B cell (primary cell): ENCODE data around the gene ASGR2. TPM values are rescaled to one million over a fixed set of nuclear protein-coding genes. Genes with fewer than 3 reads are reported as not detected.

Experiments
- ATAC-seq: fragments of 200-7000 bp; cut with Tn5 transposase; one replicate; pipeline ENCODE4 v1.10.0; 2021; ENCODE audit warnings: low read depth, mild to moderate bottlenecking, moderate number of reproducible peaks, moderate library complexity
- CTCF ChIA-PET: fragments of 350-600 bp; sonication (Branson Sonifier 250); formaldehyde crosslinking; loops from one replicate; lab custom pipeline; 2021; ENCODE audit warnings: antibody characterized with exemption, inconsistent platforms; lab: Charles Lee
- POLR2A ChIA-PET: fragments of 350-600 bp; sonication (Branson Sonifier 250); formaldehyde crosslinking; loops from one replicate; lab custom pipeline; 2021; ENCODE audit warnings: antibody characterized with exemption; lab: Charles Lee
- DNase-seq: peaks from one replicate; pipeline ENCODE4 v3.0.0; 2013
- H2AFZ ChIP-seq: 2 replicates; pipeline ENCODE4 v1.6.1; 2012; ENCODE audit warnings: mild to moderate bottlenecking, low read depth, low read length; ENCODE audit not compliant: insufficient read depth, poor library complexity, severe bottlenecking
- H3K27ac ChIP-seq, 2 donors: 1 replicate in 1 of 2; 2 replicates in 1 of 2; pipeline ENCODE4 v1.5.1; 2012 to 2013; ENCODE audit warnings: low read length in 2 of 2, mild to moderate bottlenecking in 2 of 2, moderate library complexity in 1 of 2
- H3K27me3 ChIP-seq, 4 experiments: fragments of 200-600 bp in 1 of 4; sonication (generic) in 1 of 4; replicated peaks in 1 of 4; 1 replicate in 2 of 4; 2 replicates in 2 of 4; pipeline versions ENCODE4 v1.6.1 to v1.7.0; 2013 to 2016; ENCODE audit warnings: low read length in 3 of 4, mild to moderate bottlenecking in 2 of 4, mixed read lengths in 1 of 4, moderate library complexity in 1 of 4; ENCODE audit not compliant: insufficient read depth in 4 of 4, control insufficient read depth in 3 of 4; ENCODE audit errors: control extremely low read depth in 1 of 4
- H3K36me3 ChIP-seq, 2 experiments: replicated peaks in 1 of 2; 1 replicate in 1 of 2; 2 replicates in 1 of 2; pipeline versions ENCODE4 v1.6.1 to v1.7.1; 2013; ENCODE audit warnings: low read length in 1 of 2; ENCODE audit not compliant: insufficient read depth in 2 of 2, control insufficient read depth in 1 of 2; ENCODE audit errors: control extremely low read depth in 1 of 2, extremely low read depth in 1 of 2
- H3K4me1 ChIP-seq, 2 donors: fragments of 200-600 bp in 1 of 2; sonication (generic) in 1 of 2; 1 replicate in 1 of 2; 2 replicates in 1 of 2; pipeline versions ENCODE4 v1.5.1 to v1.6.1; 2013 to 2017; ENCODE audit warnings: low read length in 2 of 2; ENCODE audit not compliant: control insufficient read depth in 2 of 2, insufficient read depth in 2 of 2
- H3K4me2 ChIP-seq: replicated peaks from 2 replicates; pipeline ENCODE3; 2012; ENCODE audit warnings: mild to moderate bottlenecking, low read depth, low read length; ENCODE audit not compliant: poor library complexity, severe bottlenecking
- H3K4me3 ChIP-seq, 5 experiments: fragments of 200-600 bp in 1 of 5; sonication (generic) in 1 of 5; 1 replicate in 3 of 5; 2 replicates in 2 of 5; pipeline versions ENCODE4 v1.5.1 to v1.7.0; 2011 to 2016; ENCODE audit warnings: low read length in 4 of 5, mild to moderate bottlenecking in 4 of 5, low read depth in 2 of 5, control low read depth in 1 of 5, moderate library complexity in 1 of 5; ENCODE audit not compliant: insufficient read depth in 1 of 5; ENCODE audit errors: control extremely low read depth in 1 of 5, extremely low read depth in 1 of 5
- H3K79me2 ChIP-seq: fragments of 200-600 bp; sonication (generic); one replicate; pipeline ENCODE4 v1.6.0; 2016; ENCODE audit warnings: low read length; ENCODE audit not compliant: control insufficient read depth, insufficient read depth
- H3K9ac ChIP-seq: fragments of 200-600 bp; sonication (generic); 2 replicates; pipeline ENCODE4 v1.6.1; 2017; ENCODE audit warnings: mild to moderate bottlenecking, low read length, moderate library complexity
- H3K9me3 ChIP-seq, 3 donors: one replicate each; pipeline versions ENCODE4 v1.6.1 to v1.7.1; 2013; ENCODE audit warnings: low read length in 2 of 3; ENCODE audit not compliant: control insufficient read depth in 2 of 3, insufficient read depth in 1 of 3; ENCODE audit errors: control extremely low read depth in 1 of 3
- H4K20me1 ChIP-seq: 2 replicates; pipeline ENCODE4 v1.6.0; 2012; ENCODE audit warnings: mild to moderate bottlenecking, low read length; ENCODE audit not compliant: insufficient read depth, control insufficient read depth, poor library complexity, severe bottlenecking
- H3K27ac Mint-ChIP-seq: one replicate; pipeline ENCODE4 v1.8.0; 2021; ENCODE audit warnings: mixed read lengths
- H3K27me3 Mint-ChIP-seq: one replicate; pipeline ENCODE4 v1.8.0; 2021; ENCODE audit warnings: mixed read lengths
- H3K4me1 Mint-ChIP-seq: one replicate; pipeline ENCODE4 v1.8.0; 2021; ENCODE audit warnings: mixed read lengths
- H3K4me3 Mint-ChIP-seq: one replicate; pipeline ENCODE4 v1.8.0; 2021; ENCODE audit warnings: mixed read lengths
- H3K9me3 Mint-ChIP-seq: one replicate; pipeline ENCODE4 v1.8.0; 2022; ENCODE audit warnings: mixed read lengths; ENCODE audit not compliant: insufficient read depth
- EZH2 ChIP-seq: IDR thresholded peaks from 2 replicates; pipeline ENCODE4 v1.6.1; 2012; ENCODE audit warnings: borderline replicate concordance, low read depth, mild to moderate bottlenecking, moderate library complexity, low read length; ENCODE audit not compliant: insufficient read depth, poor library complexity, severe bottlenecking
- WGBS: methylation state at CpG from one replicate; pipeline ENCODE4 v1.1.5; 2013; ENCODE audit warnings: missing lambda C conversion rate; ENCODE audit not compliant: insufficient coverage; 5-methylcytosine and 5-hydroxymethylcytosine counted together
- intact Hi-C: fragments of 100-400 bp; cut with micrococcal nuclease; formaldehyde crosslinking; loops from one replicate; pipeline ENCODE4 v1.10.0; 2022
- polyA plus RNA-seq: library from polyadenylated mRNA; depleted of rRNA; stranded (reverse); fragments of >200 nt; gene quantifications from 2 replicates; pipeline ENCODE4 v1.2.3, GENCODE V29; 2012
- total RNA-seq, 2 donors: library from RNA; stranded (reverse); fragments of 120-200 nt in 1 of 2; gene quantifications; 1 replicate in 1 of 2; 2 replicates in 1 of 2; pipeline versions ENCODE4 v1.2.3 to v1.2.4, GENCODE V29; 2013 to 2022
- TF ChIP-seq, protein P1 (sequence below): fragments of 200-600 bp; IDR thresholded peaks from one replicate; pipeline ENCODE4 v1.8.0; 2022; ENCODE audit warnings: antibody characterized with exemption, mild to moderate bottlenecking

The ASGR2 gene
- total and polyA plus RNA-seq, 2 donors (not counting 1 experiment from before 2014, with no cell fraction given) = 1.00 TPM; not detected in 1

GRCh38 chr17:7144213-7144612, 29.6 kb upstream of the ASGR2 start:
- POLR2A ChIA-PET = no interaction called here
- Mint-ChIP-seq H3K4me1 (no peaks in the 10 kb centered on the region), H3K4me3 (no peak overlapping the region), H3K9me3 (no peaks in the 10 kb centered on the region), H3K27me3 (peaks cover 25% of the 10 kb centered on the region), H3K27ac (no peak overlapping the region)
- intact Hi-C loops = no loop called here
- DNase-seq = no peak
- H3K27ac ChIP-seq = no peak overlapping the region
- no peak overlapping the region for H3K4me3 ChIP-seq
- H3K9ac ChIP-seq = no peak overlapping the region
- no peak for TF ChIP-seq EZH2
- TF ChIP-seq, protein P1, sequence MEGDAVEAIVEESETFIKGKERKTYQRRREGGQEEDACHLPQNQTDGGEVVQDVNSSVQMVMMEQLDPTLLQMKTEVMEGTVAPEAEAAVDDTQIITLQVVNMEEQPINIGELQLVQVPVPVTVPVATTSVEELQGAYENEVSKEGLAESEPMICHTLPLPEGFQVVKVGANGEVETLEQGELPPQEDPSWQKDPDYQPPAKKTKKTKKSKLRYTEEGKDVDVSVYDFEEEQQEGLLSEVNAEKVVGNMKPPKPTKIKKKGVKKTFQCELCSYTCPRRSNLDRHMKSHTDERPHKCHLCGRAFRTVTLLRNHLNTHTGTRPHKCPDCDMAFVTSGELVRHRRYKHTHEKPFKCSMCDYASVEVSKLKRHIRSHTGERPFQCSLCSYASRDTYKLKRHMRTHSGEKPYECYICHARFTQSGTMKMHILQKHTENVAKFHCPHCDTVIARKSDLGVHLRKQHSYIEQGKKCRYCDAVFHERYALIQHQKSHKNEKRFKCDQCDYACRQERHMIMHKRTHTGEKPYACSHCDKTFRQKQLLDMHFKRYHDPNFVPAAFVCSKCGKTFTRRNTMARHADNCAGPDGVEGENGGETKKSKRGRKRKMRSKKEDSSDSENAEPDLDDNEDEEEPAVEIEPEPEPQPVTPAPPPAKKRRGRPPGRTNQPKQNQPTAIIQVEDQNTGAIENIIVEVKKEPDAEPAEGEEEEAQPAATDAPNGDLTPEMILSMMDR = no peak
- H3K9me3 ChIP-seq = no peaks in the 10 kb centered on the region
- WGBS = 91% methylated on average over 11 of the region's 11 CpGs
- H3K36me3 ChIP-seq = no peaks in the 10 kb centered on the region
- H3K27me3 ChIP-seq = no peaks in the 10 kb centered on the region
- no peaks in the 10 kb centered on the region for H3K79me2 ChIP-seq
- CTCF ChIA-PET = interaction anchor here (1.5 kb wide), 1 partner anchor 12 kb away, joined by 3 read pairs; no protein-coding TSS in a partner anchor
- no peak for ATAC-seq
- H4K20me1 ChIP-seq = no peaks in the 10 kb centered on the region
- H3K4me2 ChIP-seq = no peak overlapping the region
- no peaks in the 10 kb centered on the region for H3K4me1 ChIP-seq
- no peak overlapping the region for H2AFZ ChIP-seq

DNA sequence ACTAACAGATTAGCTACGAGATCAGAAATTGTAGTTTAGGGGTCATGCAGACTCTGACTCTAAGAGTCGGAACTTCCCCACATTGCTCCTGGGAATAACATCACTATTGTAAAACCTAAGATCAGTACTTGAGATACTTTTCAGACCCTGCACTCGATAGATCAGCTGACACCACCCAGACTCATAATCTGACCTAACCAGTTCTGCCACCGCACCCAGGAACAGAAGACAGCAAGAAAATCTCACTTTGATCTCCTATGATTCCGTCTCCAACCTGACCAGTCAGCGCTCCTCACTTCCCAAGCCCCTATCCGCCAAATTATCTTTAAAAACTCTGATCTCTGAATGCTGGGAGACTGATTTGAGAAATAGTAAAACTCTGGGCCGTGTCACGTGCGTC, 27.2 kb upstream of the ASGR2 start:
- Histone ChIP-seq H3K27ac (no peak overlapping the region), H3K36me3 (no peaks in the 10 kb centered on the region), H3K4me1 (no peaks in the 10 kb centered on the region), H3K79me2 (no peaks in the 10 kb centered on the region), H3K9ac (no peak overlapping the region), H3K4me3 (no peak overlapping the region), H3K9me3 (no peaks in the 10 kb centered on the region), H2AFZ (no peak overlapping the region), H3K27me3 (peaks cover 0 to 11% (median 3%) of the 10 kb centered on the region in 4 experiments), H4K20me1 (no peaks in the 10 kb centered on the region), H3K4me2 (no peak overlapping the region)
- Mint-ChIP-seq H3K9me3 (no peaks in the 10 kb centered on the region), H3K4me3 (no peak overlapping the region), H3K27me3 (peaks cover 22% of the 10 kb centered on the region), H3K4me1 (no peaks in the 10 kb centered on the region), H3K27ac (no peak overlapping the region)
- DNase-seq (no peak), ATAC-seq (no peak)
- intact Hi-C loops = no loop called here
- ChIA-PET POLR2A (no interaction called here), CTCF (interaction anchor here (0.7 to 11.8 kb wide), 4 partner anchors 8 to 130 kb away, joined by 3 to 584 read pairs (median 3); partner anchors contain the start of gene SLC16A11)
- WGBS = 92% methylated on average over 7 of the region's 10 CpGs
- TF ChIP-seq, protein P1 = no peak
- no peak for TF ChIP-seq EZH2
